Naive thymus-derived CD4-positive, alpha-beta T cell (primary cell): ENCODE data around the gene MRGPRF. TPM values are rescaled to one million over a fixed set of nuclear protein-coding genes. Genes with fewer than 3 reads are reported as not detected.

Source experiments
- ATAC-seq: fragments of 150-1000 bp; cut with Tn5 transposase; 2 replicates; pipeline ENCODE4 v1.10.0; 2021; ENCODE audit warnings: mild to moderate bottlenecking, moderate library complexity
- CTCF ChIA-PET: fragments of 350-600 bp; sonication (Branson Sonifier 250); formaldehyde crosslinking; loops from one replicate; lab custom pipeline; 2021; ENCODE audit warnings: antibody characterized with exemption; lab: Charles Lee
- POLR2A ChIA-PET: fragments of 350-600 bp; sonication (Branson Sonifier 250); formaldehyde crosslinking; loops from one replicate; lab custom pipeline; 2021; ENCODE audit warnings: antibody characterized with exemption, inconsistent platforms; lab: Charles Lee
- DNase-seq, 9 donors: peaks; one replicate each; pipeline versions ENCODE4 v3.0.0 to v3.0.0-alpha.2; 2020 to 2022; ENCODE audit warnings: mixed read lengths in 1 of 9
- H3K27ac ChIP-seq: one replicate; pipeline ENCODE4 v1.7.0; 2013; ENCODE audit warnings: mild to moderate bottlenecking, low read depth, low read length, moderate library complexity
- H3K27me3 ChIP-seq, 2 donors: one replicate each; pipeline ENCODE4 v1.7.0; 2013; ENCODE audit warnings: low read length in 2 of 2, mild to moderate bottlenecking in 2 of 2, moderate library complexity in 2 of 2; ENCODE audit not compliant: control insufficient read depth in 2 of 2, insufficient read depth in 2 of 2
- H3K36me3 ChIP-seq, 3 experiments: 1 replicate in 2 of 3; 2 replicates in 1 of 3; pipeline ENCODE4 v1.7.0; 2013; ENCODE audit warnings: low read length in 3 of 3, mild to moderate bottlenecking in 3 of 3, moderate library complexity in 1 of 3; ENCODE audit not compliant: insufficient read depth in 3 of 3, control insufficient read depth in 2 of 3
- H3K4me1 ChIP-seq, 2 donors: one replicate each; pipeline ENCODE4 v1.7.0; 2013; ENCODE audit warnings: low read length in 2 of 2, mild to moderate bottlenecking in 2 of 2, moderate library complexity in 1 of 2; ENCODE audit not compliant: control insufficient read depth in 2 of 2, insufficient read depth in 2 of 2
- H3K4me3 ChIP-seq: 2 replicates; pipeline ENCODE4 v1.7.0; 2013; ENCODE audit warnings: mild to moderate bottlenecking, low read length
- H3K9me3 ChIP-seq, 3 experiments: 1 replicate in 2 of 3; 2 replicates in 1 of 3; pipeline ENCODE4 v1.7.0; 2013; ENCODE audit warnings: low read length in 3 of 3; ENCODE audit not compliant: control insufficient read depth in 2 of 3
- H3K27ac Mint-ChIP-seq, 9 donors: one replicate each; pipeline ENCODE4 v1.8.0; 2020 to 2022; ENCODE audit warnings: mixed read lengths in 9 of 9, mild to moderate bottlenecking in 8 of 9, moderate library complexity in 5 of 9, inconsistent platforms in 2 of 9
- H3K27me3 Mint-ChIP-seq, 5 donors: one replicate each; pipeline ENCODE4 v1.8.0; 2021 to 2022; ENCODE audit warnings: mixed read lengths in 5 of 5, mild to moderate bottlenecking in 1 of 5
- H3K36me3 Mint-ChIP-seq, 5 donors: one replicate each; pipeline ENCODE4 v1.8.0; 2020 to 2022; ENCODE audit warnings: mixed read lengths in 5 of 5, mild to moderate bottlenecking in 3 of 5, inconsistent platforms in 1 of 5
- H3K4me1 Mint-ChIP-seq, 7 donors: one replicate each; pipeline ENCODE4 v1.8.0; 2020 to 2022; ENCODE audit warnings: mixed read lengths in 7 of 7, mild to moderate bottlenecking in 3 of 7, inconsistent platforms in 1 of 7
- H3K4me3 Mint-ChIP-seq, 10 donors: one replicate each; pipeline ENCODE4 v1.8.0; 2020 to 2022; ENCODE audit warnings: mild to moderate bottlenecking in 10 of 10, mixed read lengths in 10 of 10, moderate library complexity in 6 of 10, inconsistent platforms in 2 of 10
- H3K9me3 Mint-ChIP-seq, 11 donors: one replicate each; pipeline ENCODE4 v1.8.0; 2020 to 2022; ENCODE audit warnings: mixed read lengths in 11 of 11, mild to moderate bottlenecking in 4 of 11, inconsistent platforms in 1 of 11, moderate library complexity in 1 of 11
- intact Hi-C, 2 donors: fragments of 100-400 bp; cut with micrococcal nuclease; formaldehyde crosslinking; loops; one replicate each; pipeline ENCODE4 v1.15.1; 2023
- polyA plus RNA-seq, 2 donors: library from polyadenylated mRNA; unstranded; fragments of 300-500 nt; fragmentation: Illumina TruSeq; gene quantifications; one replicate each; pipeline ENCODE4 v1.2.3, GENCODE V29; 2021
- total RNA-seq, 6 experiments: library from RNA in 5 of 6; stranded (reverse) in 5 of 6; gene quantifications; 1 replicate in 5 of 6; 2 replicates in 1 of 6; pipeline ENCODE4 v1.2.3 and lab custom pipeline; 2021 to 2026

MRGPRF gene
- total and polyA plus RNA-seq, 7 experiments from 2014 or later: not detected

GRCh38 chr11:69035150-69035945 is 22.3 kb upstream of the MRGPRF start:
- Histone ChIP-seq H3K9me3 (no peaks in the 10 kb centered on the region), H3K4me1 (no peaks in the 10 kb centered on the region), H3K4me3 (no peak overlapping the region), H3K27ac (no peak overlapping the region), H3K36me3 (no peaks in the 10 kb centered on the region), H3K27me3 (no peaks in the 10 kb centered on the region)
- intact Hi-C loops: no loop called here
- peaks cover 0 to 5% (median 0%) of the 10 kb centered on the region in 5 donors for H3K27me3 Mint-ChIP-seq
- DNase-seq (no peak), ATAC-seq (no peak)
- no peak overlapping the region for H3K4me3 Mint-ChIP-seq
- H3K27ac Mint-ChIP-seq: peak overlapping the region in 1 of 9 donors; percentile 51
- no peaks in the 10 kb centered on the region for H3K9me3 Mint-ChIP-seq
- peaks cover 0 to 3% (median 0%) of the 10 kb centered on the region in 7 donors for H3K4me1 Mint-ChIP-seq
- H3K36me3 Mint-ChIP-seq: no peaks in the 10 kb centered on the region
- POLR2A ChIA-PET: no interaction called here
- CTCF ChIA-PET: interaction anchor here (0.6 kb wide), 1 partner anchor 10 kb away, joined by 3 read pairs; no protein-coding TSS in a partner anchor

GRCh38 chr11:69034123-69034867 is 21.2 kb upstream of the MRGPRF start:
- Mint-ChIP-seq H3K27me3 (peaks cover 0 to 5% (median 2%) of the 10 kb centered on the region in 5 donors), H3K36me3 (no peaks in the 10 kb centered on the region), H3K4me3 (no peak overlapping the region), H3K4me1 (peaks cover 0 to 3% (median 0%) of the 10 kb centered on the region in 7 donors), H3K27ac (no peak overlapping the region), H3K9me3 (no peaks in the 10 kb centered on the region)
- Histone ChIP-seq H3K4me3 (no peak overlapping the region), H3K36me3 (no peaks in the 10 kb centered on the region), H3K27me3 (no peaks in the 10 kb centered on the region), H3K4me1 (no peaks in the 10 kb centered on the region), H3K9me3 (no peaks in the 10 kb centered on the region), H3K27ac (no peak overlapping the region)
- CTCF ChIA-PET: interaction anchor here (0.7 kb wide), 1 partner anchor 101 kb away, joined by 3 read pairs; no protein-coding TSS in a partner anchor
- POLR2A ChIA-PET: no interaction called here
- ATAC-seq (no peak), DNase-seq (no peak)
- intact Hi-C loops: no loop called here

- intact Hi-C loops: no loop called here
- Mint-ChIP-seq H3K27ac (no peak overlapping the region), H3K4me1 (peaks cover 0 to 3% (median 0%) of the 10 kb centered on the region in 7 donors), H3K27me3 (peaks cover 0 to 5% (median 2%) of the 10 kb centered on the region in 5 donors), H3K36me3 (no peaks in the 10 kb centered on the region), H3K9me3 (no peaks in the 10 kb centered on the region), H3K4me3 (no peak overlapping the region)
- ATAC-seq (no peak), DNase-seq (no peak)
- no peaks in the 10 kb centered on the region for H3K36me3 ChIP-seq
- no peaks in the 10 kb centered on the region for H3K4me1 ChIP-seq
- H3K27me3 ChIP-seq: no peaks in the 10 kb centered on the region
- ChIA-PET POLR2A (no interaction called here), CTCF (interaction anchor here (0.7 kb wide), 1 partner anchor 100 kb away, joined by 3 read pairs; no protein-coding TSS in a partner anchor)
- H3K9me3 ChIP-seq: no peaks in the 10 kb centered on the region
- no peak overlapping the region for H3K27ac ChIP-seq
- no peak overlapping the region for H3K4me3 ChIP-seq
Observed at GRCh38 chr11:69033431-69033830, 20.4 kb upstream of the MRGPRF start.

- peaks cover 0 to 4% (median 0%) of the 10 kb centered on the region in 7 donors for H3K4me1 Mint-ChIP-seq
- no peak overlapping the region for H3K4me3 ChIP-seq
- no peaks in the 10 kb centered on the region for H3K27me3 ChIP-seq
- intact Hi-C loops: no loop called here
- H3K36me3 Mint-ChIP-seq: no peaks in the 10 kb centered on the region
- ATAC-seq: no peak
- H3K27ac Mint-ChIP-seq: no peak overlapping the region
- H3K4me1 ChIP-seq: no peaks in the 10 kb centered on the region
- H3K4me3 Mint-ChIP-seq: no peak overlapping the region
- H3K27ac ChIP-seq: no peak overlapping the region
- H3K9me3 Mint-ChIP-seq: no peaks in the 10 kb centered on the region
- no peaks in the 10 kb centered on the region for H3K9me3 ChIP-seq
- H3K27me3 Mint-ChIP-seq: peaks cover 0 to 5% (median 2%) of the 10 kb centered on the region in 5 donors
- no peaks in the 10 kb centered on the region for H3K36me3 ChIP-seq
- no peak for DNase-seq
- CTCF ChIA-PET: interaction anchor here (0.6 kb wide), 1 partner anchor 178 kb away, joined by 3 read pairs; no protein-coding TSS in a partner anchor
- POLR2A ChIA-PET: no interaction called here
Observed at GRCh38 chr11:69032833-69033232, 19.8 kb upstream of the MRGPRF start.

GRCh38 chr11:69030301-69030700 is 17.3 kb upstream of the MRGPRF start:
- Histone ChIP-seq H3K4me1 (no peaks in the 10 kb centered on the region), H3K27ac (no peak overlapping the region), H3K36me3 (no peaks in the 10 kb centered on the region), H3K9me3 (no peaks in the 10 kb centered on the region), H3K4me3 (no peak overlapping the region), H3K27me3 (no peaks in the 10 kb centered on the region)
- intact Hi-C loops: no loop called here
- ATAC-seq (no peak), DNase-seq (no peak)
- H3K36me3 Mint-ChIP-seq: no peaks in the 10 kb centered on the region
- peaks cover 0 to 2% (median 0%) of the 10 kb centered on the region in 5 donors for H3K27me3 Mint-ChIP-seq
- no peaks in the 10 kb centered on the region for H3K9me3 Mint-ChIP-seq
- CTCF ChIA-PET: no interaction called here
- POLR2A ChIA-PET: no interaction called here
- H3K27ac Mint-ChIP-seq: no peak overlapping the region
- peaks cover 0 to 2% (median 0%) of the 10 kb centered on the region in 7 donors for H3K4me1 Mint-ChIP-seq
- H3K4me3 Mint-ChIP-seq: no peak overlapping the region

GRCh38 chr11:69027704-69028372 is 14.8 kb upstream of the MRGPRF start:
- H3K4me1 ChIP-seq: no peaks in the 10 kb centered on the region
- Mint-ChIP-seq H3K36me3 (no peaks in the 10 kb centered on the region), H3K9me3 (no peaks in the 10 kb centered on the region), H3K4me3 (no peak overlapping the region), H3K27ac (no peak overlapping the region), H3K27me3 (peaks cover 0 to 2% (median 0%) of the 10 kb centered on the region in 5 donors), H3K4me1 (peaks cover 0 to 2% (median 0%) of the 10 kb centered on the region in 7 donors)
- DNase-seq (no peak), ATAC-seq (no peak)
- no peaks in the 10 kb centered on the region for H3K27me3 ChIP-seq
- H3K9me3 ChIP-seq: no peaks in the 10 kb centered on the region
- intact Hi-C loops: no loop called here
- H3K27ac ChIP-seq: no peak overlapping the region
- no peaks in the 10 kb centered on the region for H3K36me3 ChIP-seq
- ChIA-PET POLR2A (interaction anchor here (0.7 kb wide), 1 partner anchor 10 kb away, joined by 3 read pairs; no protein-coding TSS in a partner anchor), CTCF (no interaction called here)
- no peak overlapping the region for H3K4me3 ChIP-seq
